Suprapubic skin (tissue), 4 donors: Measurements from ENCODE around the gene VPS52.

Experiments
- CTCF ChIP-seq, 2 donors: fragments of 200-600 bp in 1 of 2; fragments of 450-650 bp in 1 of 2; sonication (generic) in 1 of 2; IDR thresholded peaks; one replicate each; pipeline ENCODE4 v1.5.1; 2016 to 2019; ENCODE audit warnings: antibody characterized with exemption in 2 of 2, mild to moderate bottlenecking in 1 of 2, moderate library complexity in 1 of 2
- EP300 ChIP-seq: sonication (generic); formaldehyde crosslinking; IDR thresholded peaks from one replicate; pipeline ENCODE4 v1.6.1; 2017; ENCODE audit warnings: antibody characterized with exemption
- POLR2A ChIP-seq, 2 donors: fragments of 450-650 bp; IDR thresholded peaks; one replicate each; pipeline ENCODE4 v1.6.1; 2017; ENCODE audit warnings: antibody characterized with exemption in 2 of 2, mild to moderate bottlenecking in 2 of 2, moderate library complexity in 2 of 2
- POLR2AphosphoS5 ChIP-seq, 3 donors: sonication (generic); formaldehyde crosslinking; IDR thresholded peaks; one replicate each; pipeline ENCODE4 v1.6.1; 2017; ENCODE audit warnings: antibody characterized with exemption in 3 of 3

- no peak for TF ChIP-seq POLR2AphosphoS5 (IDR thresholded peaks at IDR 0.05)
- TF ChIP-seq POLR2A (IDR thresholded peaks at IDR 0.05): no peak
- no peak for TF ChIP-seq CTCF (IDR thresholded peaks at IDR 0.05)
- no peak for TF ChIP-seq EP300
Observed at GRCh38 chr6:33276581-33276863, 4.8 kb upstream of the VPS52 start.
